GM18909 (cell line): ENCODE measurements around the gene MYDGF.

Experiments used
- ATAC-seq: cut with Tn5 transposase; IDR thresholded peaks from one replicate; pipeline ENCODE4 v1.9.1; 2021; ENCODE audit warnings: mild to moderate bottlenecking; ENCODE audit not compliant: unreplicated experiment, poor library complexity

Gene MYDGF

DNA sequence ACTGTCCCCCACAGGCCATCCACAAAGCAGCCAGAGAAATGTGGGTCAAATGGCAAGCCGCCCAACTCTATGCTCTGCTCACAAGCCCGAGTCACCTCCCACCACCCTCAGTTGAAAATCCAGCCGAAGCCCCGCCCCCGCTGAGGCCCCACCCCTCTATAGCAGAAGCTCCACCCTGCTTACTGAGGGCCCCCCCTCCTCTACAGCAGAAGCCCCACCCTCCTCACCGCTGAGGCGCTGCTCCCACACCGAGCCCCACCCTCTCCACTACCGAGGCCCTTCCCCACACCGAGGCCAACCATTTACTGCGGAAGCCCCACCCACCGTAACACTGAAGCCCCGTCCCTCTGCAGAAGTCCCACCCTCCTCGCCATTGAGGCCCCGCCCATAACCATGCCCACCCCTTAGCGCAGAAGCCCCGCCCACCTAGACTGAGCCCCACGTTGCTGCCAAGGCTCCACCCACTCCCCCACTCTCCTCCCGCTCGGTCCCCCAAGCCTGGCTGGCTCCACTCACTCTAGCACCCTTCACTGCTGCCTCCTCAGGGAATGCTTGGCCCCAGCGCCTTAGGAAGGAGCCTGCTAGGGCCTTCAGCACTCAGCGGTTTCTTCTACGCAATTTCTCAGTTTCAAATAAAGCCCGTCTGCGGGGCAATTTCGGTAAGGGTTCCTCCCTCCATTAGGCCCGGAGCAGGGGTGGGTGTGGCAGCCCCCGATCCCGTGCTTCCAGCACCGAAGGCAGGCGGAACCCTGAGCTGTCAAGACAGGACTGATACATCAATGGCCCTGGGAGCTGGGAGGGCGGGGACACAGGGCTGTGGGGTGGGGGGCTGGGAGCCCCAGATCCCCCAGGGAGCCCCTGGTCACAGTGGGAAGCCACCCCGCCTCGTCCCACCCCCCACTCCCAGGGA is 9.0 kb upstream of the MYDGF start:
- no peak for ATAC-seq

DNA sequence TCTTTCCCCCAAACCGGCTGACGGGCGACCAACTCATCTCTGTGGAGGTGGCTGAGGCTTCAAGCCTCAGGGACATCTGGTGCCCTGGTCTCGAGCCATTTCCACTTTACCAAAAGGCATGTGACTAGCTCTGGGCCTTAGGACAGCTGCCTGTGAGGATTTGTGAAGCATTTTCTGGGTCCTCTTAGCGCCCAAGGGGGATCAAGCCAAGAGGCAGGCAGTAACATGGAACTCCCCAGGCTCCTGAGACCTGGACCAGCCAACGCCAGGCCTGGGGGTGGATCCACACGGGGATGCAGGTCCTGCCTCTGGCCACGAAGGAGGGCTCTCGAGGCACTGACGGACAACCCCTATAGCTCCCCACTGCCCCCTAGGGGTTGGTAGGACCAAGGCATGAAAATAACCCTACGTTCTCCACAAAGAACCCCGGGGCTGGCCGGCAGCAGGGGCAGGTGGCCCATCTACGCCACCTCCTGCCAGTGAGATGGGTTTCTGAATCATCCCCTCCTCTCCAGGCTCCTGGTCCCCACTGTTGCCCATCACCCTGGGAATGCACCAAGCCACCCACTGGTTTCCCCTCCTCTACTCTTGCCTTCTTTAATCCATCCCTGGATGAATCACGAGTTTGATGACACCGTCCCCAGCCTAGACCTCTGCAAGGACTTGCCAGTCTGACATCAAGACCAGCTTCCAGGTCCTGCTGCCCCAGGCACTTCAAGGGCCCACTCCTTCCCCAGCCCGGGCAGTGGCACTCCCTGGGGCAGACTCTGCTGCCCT is 7.0 kb upstream of the MYDGF start:
- ATAC-seq = no peak

DNA sequence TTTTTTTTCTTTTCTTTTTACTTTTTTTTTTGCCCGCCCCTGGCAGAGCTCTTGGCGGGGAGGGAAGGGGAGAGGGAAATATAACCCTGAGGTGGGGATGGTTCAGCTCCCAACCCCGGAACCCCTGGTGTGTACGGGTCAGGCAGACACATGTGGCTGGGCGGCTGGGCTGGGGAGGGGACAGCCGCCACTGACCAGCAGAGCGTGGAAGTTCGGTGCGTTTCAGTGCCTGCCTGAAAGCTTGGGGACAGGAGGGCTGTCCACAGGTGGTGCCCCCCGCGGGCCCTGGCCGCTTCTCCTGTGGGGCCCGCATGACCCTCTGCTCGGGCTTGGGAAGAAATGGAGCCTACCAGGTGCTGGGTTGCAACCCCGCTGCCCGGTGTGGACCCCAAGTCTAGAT is 5.2 kb upstream of the MYDGF start:
- no peak for ATAC-seq

DNA sequence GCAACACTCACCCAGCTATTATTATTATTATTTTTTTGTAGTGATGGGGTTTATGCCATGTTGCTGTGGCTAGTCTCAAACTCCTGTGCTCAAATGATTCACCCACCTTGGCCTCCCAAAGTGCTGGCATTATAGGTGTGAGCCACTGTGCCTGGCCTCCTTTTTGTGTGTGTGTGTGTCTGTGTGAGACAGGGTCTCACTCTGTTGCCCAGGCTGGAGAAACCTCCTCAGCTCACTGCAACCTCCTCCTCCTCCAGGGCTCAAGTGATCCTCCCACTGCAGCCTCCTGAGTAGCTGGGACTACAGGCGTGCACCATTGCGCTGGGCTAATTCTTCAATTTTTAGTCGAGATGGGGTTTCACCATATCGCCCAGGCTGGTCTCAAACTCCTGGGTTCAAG is 3.6 kb upstream of the MYDGF start:
- ATAC-seq = no peak

DNA sequence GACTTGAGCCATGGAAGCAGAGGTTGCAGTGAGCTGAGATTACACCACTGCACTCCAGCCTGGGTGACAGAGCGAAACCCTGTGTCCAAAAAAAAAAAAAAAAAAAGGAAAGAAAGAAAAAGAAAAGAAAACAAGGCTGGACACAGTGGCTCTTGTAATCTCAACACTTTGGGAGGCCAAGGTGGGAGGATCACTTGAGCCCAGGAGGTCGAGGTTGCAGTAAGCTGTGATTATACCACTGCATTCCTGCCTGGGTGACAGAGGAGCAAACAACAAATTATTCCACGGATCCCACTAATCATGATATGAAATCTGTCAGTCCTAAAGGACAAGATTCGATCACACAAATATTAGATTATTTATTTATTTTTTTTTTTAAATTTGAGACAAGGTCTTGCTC is 3.1 kb upstream of the MYDGF start:
- ATAC-seq = no peak

DNA sequence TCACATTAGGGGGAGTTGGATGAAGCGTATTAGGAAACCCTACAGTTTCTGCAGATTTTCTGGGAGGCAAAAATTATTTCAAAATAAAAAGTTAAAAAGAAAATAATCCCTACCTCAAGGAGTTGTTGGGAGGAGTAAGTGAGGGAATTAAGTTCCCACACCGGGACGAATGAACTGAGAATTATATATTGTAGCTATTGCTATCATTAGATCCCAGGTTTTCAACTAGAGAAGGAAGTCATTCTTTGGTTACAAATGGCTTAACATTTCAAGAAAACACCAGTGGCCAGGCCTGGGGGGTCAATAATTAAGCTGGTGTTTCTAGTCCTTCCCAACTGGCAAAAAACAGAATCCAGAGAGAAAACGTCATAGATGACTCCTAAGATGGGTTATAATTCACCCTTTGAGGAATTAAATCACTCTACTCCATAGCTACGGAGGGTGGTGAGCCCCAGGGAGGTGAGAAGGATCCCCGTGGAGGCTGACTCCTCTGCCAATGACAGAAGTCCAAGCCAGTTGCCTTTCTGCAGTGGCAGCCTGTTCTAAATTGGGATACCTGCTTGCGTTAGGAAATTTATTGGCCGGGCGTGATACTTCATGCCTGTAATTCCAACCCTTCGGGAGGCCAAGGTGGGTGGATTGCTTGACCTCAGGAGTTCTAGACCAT is 1.2 kb upstream of the MYDGF start:
- no peak for ATAC-seq

DNA sequence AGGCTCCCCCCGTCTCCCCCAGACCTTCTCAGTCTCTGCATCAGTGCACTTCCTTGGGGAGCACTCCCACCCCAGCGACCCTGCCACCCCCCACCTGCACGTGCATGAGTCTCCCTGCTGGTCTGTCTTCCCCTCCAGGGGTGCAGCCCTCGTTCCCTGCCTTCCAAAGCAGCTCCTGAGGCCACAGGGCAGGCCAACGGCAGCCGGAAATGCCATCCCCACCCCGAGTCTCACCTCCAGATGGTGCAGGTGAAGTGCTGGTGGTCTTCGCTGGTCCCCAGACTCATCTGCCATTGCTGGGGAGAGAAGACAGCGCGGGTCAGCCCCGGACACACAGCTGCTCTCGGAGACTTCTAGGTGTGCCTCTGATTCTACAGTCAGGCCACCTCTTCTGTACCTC is 5.5 kb downstream of the MYDGF start:
- ATAC-seq = no peak

DNA sequence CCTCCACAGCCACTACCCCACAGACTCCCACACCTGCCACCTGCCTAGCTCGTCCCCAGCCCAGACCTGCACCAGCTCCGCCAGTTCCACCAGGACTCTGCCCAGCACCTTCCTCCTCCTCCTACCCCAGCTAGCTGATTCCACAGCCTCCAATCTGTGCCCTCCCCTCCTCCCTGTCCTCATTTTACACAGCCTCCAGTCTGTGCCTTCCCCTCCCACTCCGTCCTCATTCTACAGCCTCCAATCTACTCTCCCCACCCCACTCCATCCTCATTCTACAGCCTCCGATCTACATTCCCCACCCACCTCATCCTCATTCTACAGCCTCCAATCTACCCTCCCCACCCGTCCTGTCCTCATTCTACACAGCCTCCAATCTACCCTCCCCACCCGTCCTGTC is 7.3 kb downstream of the MYDGF start:
- no peak for ATAC-seq

DNA sequence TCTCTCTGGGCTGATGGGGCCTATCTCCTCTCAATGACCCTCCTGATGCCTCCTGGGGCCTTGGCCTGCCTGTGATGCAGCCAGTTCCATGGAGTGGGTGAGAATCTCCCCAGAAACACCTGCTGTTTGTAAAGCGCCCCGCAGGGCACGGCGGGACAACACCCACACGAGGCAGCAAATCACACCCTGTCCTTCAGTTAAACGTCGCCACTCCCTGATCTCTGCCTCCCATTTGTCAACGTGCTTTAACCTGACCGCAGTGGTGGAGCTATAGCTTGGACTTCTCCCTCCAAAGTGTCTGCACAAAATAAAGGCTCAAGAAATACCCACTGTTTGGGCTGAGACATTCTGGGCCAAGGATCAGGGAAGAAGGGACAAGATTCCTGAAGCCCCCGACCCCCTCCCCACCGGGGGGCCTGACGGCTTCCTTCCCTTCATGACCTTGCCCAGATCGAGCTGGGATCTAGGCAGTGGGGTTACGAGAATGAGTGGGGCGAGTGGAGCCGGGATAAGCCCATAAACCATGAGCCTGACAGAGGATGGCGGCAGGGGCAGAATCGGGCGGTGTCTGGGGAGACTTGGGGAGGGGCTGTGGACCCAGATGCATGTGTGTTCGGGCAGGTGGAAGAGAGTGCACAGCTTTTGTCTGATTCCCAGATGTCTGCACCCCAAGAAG is 8.0 kb downstream of the MYDGF start:
- no peak for ATAC-seq

DNA sequence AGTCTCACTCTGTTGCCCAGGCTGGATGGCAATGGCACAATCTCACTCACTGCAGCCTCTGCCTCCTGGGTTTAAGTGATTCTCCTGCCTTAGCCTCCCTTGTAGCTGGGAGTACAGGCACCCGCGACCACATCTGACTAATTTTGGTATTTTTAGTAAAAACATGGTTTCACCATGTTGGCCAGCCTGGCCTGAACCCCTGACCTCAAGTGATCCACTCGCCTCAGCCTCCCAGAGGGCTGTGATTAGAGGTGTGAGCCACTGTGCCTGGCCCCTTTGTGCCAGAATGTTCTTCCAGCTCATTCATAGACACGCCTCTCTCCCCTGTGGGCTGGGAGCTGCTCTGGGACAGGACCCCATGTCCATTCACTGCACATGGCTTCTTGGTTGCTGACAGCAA is 9.1 kb downstream of the MYDGF start:
- no peak for ATAC-seq

DNA sequence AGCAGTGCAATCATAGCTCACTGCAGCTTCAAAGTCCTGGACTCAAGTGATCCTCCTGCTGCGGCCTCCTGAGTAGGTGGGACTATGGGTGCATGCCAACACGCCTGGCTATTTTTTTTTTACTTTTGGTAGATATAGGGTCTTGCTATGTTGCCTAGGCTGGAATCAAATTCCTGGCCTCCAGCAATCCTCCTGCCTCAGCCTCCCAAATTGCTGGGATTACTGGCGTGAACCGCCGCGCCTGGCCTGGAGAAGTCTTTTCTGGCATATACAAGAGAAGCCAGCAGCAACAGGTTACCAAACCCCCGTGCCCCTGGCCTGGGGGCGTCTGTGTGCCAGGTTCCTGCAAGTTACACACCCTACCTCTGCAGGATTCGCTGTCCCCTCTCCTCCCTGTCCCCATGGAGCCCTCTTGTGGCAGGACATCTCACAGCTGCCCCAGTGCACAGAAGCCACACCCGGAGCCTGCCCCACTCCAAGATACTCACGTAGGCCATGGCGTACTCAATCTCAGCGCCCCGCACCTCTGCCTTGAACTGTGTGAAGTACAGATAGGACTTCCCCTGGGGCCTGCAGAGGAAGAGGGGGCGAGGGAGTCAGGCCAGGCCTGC is 9.9 kb downstream of the MYDGF start:
- ATAC-seq = no peak

DNA sequence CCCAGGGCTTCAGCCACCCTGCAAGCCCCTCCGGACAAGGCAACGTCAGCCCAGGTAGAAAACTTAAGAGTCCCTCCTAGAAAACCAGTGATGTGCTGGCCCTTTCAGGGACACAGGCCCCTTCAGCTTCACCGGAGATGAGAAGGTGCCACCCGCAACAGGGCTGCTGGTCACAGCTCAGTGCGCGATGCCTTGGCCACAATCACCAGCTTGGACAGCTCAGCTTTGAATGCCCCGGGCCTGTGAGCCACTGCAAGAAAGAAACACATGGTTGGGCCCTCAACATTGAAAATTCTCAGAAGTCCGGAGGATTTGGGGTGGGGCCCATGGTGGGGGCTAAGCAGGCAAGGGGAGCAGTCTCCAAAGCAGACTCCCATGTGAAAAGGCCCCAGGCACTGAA is 12.3 kb downstream of the MYDGF start:
- no peak for ATAC-seq

DNA sequence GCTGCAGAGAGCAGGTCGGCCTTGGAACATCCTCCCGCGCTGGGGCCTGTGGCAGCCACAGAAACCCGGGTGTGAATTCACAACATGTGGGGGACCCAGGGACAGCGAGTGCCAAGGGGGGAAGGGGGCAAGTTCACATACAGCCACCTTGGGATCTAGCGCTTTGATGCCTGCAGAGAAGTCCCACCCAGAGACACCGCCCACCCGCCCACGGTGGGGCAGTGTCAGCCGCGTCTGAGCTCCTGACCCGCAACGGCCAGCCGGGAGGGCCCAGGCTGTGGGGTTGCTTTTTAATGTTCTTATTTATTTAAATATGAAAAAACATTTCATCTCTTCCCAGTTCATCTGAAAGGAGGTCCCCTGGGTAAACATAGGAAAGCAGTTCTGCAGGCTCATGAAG is 12.9 kb downstream of the MYDGF start:
- no peak for ATAC-seq

DNA sequence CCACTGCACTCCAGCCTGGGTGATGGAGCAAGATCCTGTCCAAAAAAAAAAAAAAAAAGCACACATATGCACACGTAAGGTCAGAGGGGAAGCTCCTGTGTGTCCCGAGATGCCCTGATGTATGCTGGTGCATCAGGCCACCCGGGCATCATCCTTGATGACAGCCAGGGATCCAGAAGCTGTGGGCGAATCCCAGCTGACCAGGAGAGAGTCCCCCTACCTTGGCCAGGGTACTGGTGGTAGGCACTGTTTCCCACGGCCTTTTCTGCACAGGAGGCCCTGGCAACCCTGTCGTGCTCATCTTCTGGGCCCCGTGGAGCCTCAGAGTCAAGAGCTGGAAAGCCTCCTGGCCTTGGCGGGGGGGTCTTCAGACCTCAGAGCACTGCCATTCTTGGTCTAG is 14.0 kb downstream of the MYDGF start:
- ATAC-seq = no peak

DNA sequence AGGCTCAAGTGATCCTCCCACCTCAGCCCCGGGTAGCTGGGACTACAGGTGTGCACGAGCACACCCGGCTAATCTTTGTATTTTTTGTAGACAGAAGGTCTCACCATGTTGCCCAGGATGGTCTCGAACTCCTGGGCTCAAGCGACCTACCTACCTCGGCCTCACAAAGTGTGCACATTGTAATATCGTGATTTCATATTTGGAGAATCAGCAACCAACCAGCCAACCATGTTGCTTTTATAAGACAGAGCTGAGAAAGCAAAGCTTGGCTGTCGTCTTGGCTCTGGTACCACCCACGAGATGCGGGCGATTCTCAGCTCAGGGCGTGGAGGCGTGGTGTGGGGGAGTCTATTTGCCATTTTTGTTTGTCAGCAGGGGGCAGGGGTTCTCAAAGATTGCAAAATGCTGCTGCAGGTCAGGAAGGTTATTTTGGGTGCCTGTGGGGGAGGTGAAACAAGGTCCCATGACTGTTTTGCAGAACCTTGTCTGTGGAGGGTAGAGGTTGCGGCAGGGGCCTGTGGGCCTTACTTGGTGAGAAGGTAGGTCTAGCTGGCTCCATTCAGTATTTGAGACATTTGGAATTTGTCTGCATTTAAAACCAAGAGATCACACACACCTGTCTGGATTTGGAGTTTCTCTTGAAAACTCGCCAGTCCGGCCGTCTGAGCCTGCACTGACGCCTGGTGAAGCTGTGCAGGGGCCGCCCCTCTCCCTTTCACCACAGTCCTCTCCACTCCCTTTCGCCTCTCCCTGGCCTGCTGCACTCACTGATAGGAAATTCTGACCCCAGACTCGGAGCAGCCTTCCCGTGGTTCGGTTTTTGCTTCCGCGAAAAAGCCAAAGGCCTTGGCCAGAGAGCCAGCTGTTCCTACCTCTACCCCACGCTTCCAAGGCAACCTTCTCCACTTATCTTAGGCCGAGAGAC is 15.4 kb downstream of the MYDGF start:
- ATAC-seq = no peak

DNA sequence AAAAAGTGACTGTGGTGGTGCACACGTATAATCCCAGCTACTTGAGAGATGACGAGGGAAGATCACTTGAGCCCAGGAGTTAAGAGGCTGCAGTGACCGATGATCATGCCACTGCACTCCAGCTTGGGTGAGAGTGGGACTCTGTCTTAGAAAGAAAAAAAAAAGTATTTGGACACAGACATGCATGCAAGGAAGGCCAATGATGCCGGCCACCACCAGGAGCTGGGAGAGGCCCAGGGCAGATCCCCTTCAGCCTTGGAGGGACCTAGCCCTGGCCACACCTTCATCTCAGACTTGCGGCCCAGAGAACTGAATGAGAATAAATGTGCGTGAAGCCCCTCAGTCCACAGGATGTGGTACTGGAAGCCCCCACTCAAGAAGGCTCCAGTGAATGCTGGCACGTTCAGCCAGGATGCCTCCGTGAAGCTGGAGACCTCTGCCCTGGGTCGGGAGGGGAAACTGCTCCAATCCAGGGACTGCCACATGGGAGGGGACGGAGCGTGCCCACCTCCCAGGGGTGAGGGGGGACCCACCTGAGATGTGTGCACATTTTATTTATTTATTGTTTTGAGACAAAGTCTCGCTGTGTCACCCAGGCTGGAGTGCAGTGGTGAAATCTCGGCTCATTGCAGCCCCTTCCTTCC is 16.2 kb downstream of the MYDGF start:
- ATAC-seq = no peak

DNA sequence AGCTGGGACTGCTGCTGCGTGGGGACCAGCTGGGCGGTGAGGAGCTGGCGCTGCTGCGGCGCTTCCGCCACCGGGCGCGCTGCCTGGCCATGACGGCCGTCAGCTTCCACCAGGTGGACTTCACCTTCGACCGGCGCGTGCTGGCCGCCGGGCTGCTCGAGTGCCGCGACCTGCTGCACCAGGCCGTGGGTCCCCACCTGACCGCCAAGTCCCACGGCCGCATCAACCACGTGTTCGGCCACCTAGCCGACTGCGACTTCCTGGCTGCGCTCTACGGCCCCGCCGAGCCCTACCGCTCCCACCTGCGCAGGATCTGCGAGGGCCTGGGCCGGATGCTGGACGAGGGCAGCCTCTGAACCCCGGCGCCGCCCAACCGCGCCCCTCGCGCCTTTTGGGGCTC is 18.1 kb downstream of the MYDGF start:
- no peak for ATAC-seq

DNA sequence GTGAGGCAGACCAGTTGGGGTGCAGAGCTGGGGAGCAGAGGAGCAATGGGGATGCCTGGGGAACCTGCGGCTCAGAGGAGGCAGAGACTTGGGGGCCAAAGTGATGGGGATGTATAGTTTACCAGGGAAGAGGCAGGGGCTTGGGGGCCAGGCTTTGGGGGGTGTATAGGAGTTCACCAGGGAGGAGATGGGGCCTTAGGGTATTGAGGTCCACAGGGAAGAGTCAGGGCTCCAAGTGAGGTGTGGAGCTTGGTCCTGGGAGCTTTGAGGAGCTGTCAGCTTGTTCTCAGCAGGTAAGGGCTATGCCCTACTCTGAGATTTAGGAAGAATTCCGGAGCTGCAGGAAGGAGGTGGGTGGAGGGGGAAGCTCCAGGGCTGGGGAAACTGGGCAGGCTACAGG is 20.0 kb downstream of the MYDGF start:
- no peak for ATAC-seq
